Gastroesophageal sphincter (tissue), 3 donors: ENCODE data around the gene PAPPA.

Experiments
- POLR2AphosphoS5 ChIP-seq: sonication (generic); formaldehyde crosslinking; IDR thresholded peaks from one replicate; pipeline ENCODE4 v1.6.1; 2017; ENCODE audit warnings: antibody characterized with exemption
- TF ChIP-seq, protein P1 (sequence below), 4 experiments: fragments of 200-600 bp in 2 of 4; fragments of 450-650 bp in 2 of 4; sonication (generic) in 1 of 4; IDR thresholded peaks; one replicate each; pipeline ENCODE4 v1.5.1; 2017 to 2019; ENCODE audit warnings: antibody characterized with exemption in 4 of 4, mild to moderate bottlenecking in 2 of 4, moderate library complexity in 2 of 4

DNA sequence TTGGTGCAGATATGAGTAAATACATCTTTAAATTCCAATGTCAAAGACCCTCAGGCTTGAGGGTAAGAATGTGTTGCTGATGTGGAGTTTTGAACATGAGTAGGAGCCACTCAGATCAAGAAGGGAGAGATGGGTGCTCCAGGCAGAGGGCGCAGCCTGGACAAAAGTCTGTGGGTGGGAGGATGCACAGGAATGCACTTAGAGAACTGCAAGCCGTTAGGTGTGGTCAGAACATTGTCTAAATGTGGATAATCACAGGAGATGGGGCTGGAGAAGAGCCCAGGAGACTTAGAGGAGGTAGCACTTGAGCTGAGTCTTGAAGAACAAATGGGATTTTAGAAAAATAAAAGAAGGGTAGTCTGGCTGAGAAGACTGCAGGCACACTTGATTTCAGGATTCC is 255.5 kb downstream of the PAPPA start:
- TF ChIP-seq, protein P1, sequence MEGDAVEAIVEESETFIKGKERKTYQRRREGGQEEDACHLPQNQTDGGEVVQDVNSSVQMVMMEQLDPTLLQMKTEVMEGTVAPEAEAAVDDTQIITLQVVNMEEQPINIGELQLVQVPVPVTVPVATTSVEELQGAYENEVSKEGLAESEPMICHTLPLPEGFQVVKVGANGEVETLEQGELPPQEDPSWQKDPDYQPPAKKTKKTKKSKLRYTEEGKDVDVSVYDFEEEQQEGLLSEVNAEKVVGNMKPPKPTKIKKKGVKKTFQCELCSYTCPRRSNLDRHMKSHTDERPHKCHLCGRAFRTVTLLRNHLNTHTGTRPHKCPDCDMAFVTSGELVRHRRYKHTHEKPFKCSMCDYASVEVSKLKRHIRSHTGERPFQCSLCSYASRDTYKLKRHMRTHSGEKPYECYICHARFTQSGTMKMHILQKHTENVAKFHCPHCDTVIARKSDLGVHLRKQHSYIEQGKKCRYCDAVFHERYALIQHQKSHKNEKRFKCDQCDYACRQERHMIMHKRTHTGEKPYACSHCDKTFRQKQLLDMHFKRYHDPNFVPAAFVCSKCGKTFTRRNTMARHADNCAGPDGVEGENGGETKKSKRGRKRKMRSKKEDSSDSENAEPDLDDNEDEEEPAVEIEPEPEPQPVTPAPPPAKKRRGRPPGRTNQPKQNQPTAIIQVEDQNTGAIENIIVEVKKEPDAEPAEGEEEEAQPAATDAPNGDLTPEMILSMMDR (IDR thresholded peaks at IDR 0.05), result no peak
- no peak for TF ChIP-seq POLR2AphosphoS5
